ENCODE data around the gene TRAF7.

TRAF7 gene

GRCh38 chr16:2196162-2196980, 40.8 kb downstream of the TRAF7 start, which contains the start of gene CASKIN1:
TSS of gene CASKIN1 (minus strand) at chr16:2196605. CDS start at chr16:2196432, 173 bp downstream.
- TF ChIP-seq, protein P1, sequence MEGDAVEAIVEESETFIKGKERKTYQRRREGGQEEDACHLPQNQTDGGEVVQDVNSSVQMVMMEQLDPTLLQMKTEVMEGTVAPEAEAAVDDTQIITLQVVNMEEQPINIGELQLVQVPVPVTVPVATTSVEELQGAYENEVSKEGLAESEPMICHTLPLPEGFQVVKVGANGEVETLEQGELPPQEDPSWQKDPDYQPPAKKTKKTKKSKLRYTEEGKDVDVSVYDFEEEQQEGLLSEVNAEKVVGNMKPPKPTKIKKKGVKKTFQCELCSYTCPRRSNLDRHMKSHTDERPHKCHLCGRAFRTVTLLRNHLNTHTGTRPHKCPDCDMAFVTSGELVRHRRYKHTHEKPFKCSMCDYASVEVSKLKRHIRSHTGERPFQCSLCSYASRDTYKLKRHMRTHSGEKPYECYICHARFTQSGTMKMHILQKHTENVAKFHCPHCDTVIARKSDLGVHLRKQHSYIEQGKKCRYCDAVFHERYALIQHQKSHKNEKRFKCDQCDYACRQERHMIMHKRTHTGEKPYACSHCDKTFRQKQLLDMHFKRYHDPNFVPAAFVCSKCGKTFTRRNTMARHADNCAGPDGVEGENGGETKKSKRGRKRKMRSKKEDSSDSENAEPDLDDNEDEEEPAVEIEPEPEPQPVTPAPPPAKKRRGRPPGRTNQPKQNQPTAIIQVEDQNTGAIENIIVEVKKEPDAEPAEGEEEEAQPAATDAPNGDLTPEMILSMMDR (IDR thresholded peaks at IDR 0.05; ENCODE audit: borderline replicate concordance, control extremely low read depth, extremely low read depth, insufficient read depth, missing control alignments), result no peak
- in situ Hi-C loops (cut with MboI; ENCODE audit: low sequenced_read_pairs, unreplicated experiment), result no loop called here
- DNase-seq (ENCODE audit: low spot score), result peak; percentile 67

GRCh38 chr16:2196981-2197511, 41.5 kb downstream of the TRAF7 start:
- in situ Hi-C loops (cut with MboI; ENCODE audit: low sequenced_read_pairs, unreplicated experiment), result no loop called here
- no peak for DNase-seq (ENCODE audit: low spot score)
- TF ChIP-seq, protein P1 (IDR thresholded peaks at IDR 0.05; ENCODE audit: borderline replicate concordance, control extremely low read depth, extremely low read depth, insufficient read depth, missing control alignments), result no peak

DNA sequence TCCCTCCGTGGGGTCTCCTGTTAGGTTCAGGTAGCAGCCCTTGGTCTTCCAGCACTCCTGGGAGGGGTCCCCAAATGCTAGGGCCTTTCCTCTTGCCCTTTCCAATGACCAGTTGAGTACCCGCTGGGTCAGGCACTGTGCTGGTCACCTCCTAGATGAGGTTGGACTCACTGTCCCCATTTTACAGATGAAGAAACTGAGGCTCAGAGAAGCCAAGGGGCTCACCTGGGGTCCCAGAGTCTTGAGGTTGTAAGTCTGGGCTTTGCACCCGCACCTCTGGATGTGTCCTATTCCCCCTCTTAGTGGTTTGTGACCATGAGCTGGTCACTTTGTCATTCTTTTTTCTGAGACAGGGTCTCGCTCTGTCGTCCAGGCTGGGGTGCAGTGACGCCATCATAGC, 42.2 kb downstream of the TRAF7 start:
- TF ChIP-seq, protein P1 (IDR thresholded peaks at IDR 0.05; ENCODE audit: borderline replicate concordance, control extremely low read depth, extremely low read depth, insufficient read depth, missing control alignments), result no peak
- in situ Hi-C loops (cut with MboI; ENCODE audit: low sequenced_read_pairs, unreplicated experiment), result no loop called here

DNA sequence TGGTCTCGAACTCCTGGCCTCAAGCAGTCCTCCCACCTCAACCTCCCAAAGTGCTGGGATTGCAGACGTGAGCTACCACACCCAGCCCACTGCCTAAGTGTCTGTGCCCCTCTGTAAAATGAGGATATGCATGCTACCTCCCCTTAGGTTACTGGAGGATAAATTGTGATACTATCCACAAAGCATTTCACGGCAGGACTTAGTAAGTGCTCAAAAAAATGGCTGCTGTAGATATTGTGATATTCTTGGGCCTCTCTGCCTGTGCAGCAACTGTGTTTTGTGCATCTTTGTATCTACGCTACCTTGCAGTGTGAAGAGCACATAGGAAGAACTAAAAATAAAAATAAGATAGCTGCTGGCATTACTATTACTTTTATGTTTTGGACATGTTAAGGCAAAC, 42.7 kb downstream of the TRAF7 start:
- no peak for DNase-seq (ENCODE audit: low spot score)
- TF ChIP-seq, protein P1 (IDR thresholded peaks at IDR 0.05; ENCODE audit: borderline replicate concordance, control extremely low read depth, extremely low read depth, insufficient read depth, missing control alignments), result no peak
- in situ Hi-C loops (cut with MboI; ENCODE audit: low sequenced_read_pairs, unreplicated experiment), result no loop called here

More for the DNA sequence above, 42.2 kb downstream of the TRAF7 start:
- DNase-seq (ENCODE audit: low spot score), result no peak

DNA sequence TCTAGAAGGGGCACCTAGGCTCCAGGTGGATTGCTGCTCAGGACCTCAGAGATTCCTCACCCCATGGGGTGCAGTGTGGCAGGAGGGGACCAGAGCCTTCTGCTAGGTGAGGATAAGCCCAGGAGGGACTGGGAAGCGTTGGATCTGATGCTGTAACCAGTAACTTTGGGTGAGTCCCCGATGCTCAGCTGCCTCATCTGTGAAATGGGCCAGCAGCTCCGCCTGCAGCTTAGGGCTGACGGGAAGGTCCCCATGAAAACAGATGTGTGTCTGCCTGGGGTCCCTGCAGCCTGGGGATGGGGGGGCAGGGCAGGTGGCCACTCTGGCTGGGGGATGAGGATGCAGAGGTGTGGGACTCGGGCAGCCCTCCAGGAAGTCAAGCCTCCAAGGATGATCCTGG, 43.5 kb downstream of the TRAF7 start:
- DNase-seq (ENCODE audit: low spot score), result no peak
- TF ChIP-seq, protein P1 (IDR thresholded peaks at IDR 0.05; ENCODE audit: borderline replicate concordance, control extremely low read depth, extremely low read depth, insufficient read depth, missing control alignments), result no peak
- in situ Hi-C loops (cut with MboI; ENCODE audit: low sequenced_read_pairs, unreplicated experiment), result no loop called here

DNA sequence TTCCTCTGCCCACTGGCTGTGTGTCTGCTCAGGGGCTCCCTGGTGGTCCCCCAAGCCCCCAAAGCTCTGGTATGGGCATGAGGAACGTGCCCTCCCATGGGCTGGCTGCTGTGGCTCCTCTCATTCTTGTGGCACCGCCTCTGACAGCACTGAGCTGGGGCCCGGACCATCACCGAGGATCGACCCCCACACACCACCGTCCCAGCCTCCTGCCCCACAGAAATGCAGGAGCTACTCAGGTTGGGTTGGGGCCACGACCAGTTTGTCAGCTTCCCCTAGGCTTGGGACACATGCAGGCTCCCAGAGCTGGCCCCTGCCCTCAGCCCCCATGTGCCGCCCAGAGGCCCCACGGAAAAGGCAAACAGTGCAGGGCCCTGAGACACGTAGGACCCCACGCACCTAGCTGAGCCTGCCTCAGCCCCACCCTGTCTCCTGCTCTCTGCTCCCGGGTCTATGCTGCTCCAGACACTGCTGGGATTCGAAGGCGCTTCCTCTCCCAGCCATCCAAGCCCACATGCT, 44.1 kb downstream of the TRAF7 start:
- in situ Hi-C loops (cut with MboI; ENCODE audit: low sequenced_read_pairs, unreplicated experiment), result no loop called here
- TF ChIP-seq, protein P1 (IDR thresholded peaks at IDR 0.05; ENCODE audit: borderline replicate concordance, control extremely low read depth, extremely low read depth, insufficient read depth, missing control alignments), result no peak
- no peak for DNase-seq (ENCODE audit: low spot score)
